HG02981 (cell line): ENCODE results near the gene NKAIN4.

Experiments used
- ATAC-seq: cut with Tn5 transposase; IDR thresholded peaks from one replicate; pipeline ENCODE4 v1.9.1; 2021; ENCODE audit warnings: mild to moderate bottlenecking, moderate library complexity; ENCODE audit not compliant: unreplicated experiment

Gene NKAIN4

GRCh38 chr20:63274381-63275228 lies 20.3 kb upstream of the NKAIN4 start:
- ATAC-seq = no peak

GRCh38 chr20:63273635-63274380 lies 19.5 kb upstream of the NKAIN4 start:
- no peak for ATAC-seq

- no peak for ATAC-seq
Measured at GRCh38 chr20:63273059-63273579, 18.9 kb upstream of the NKAIN4 start.

GRCh38 chr20:63272105-63273058 lies 18.1 kb upstream of the NKAIN4 start, which contains the start of gene ARFGAP1:
TSS of gene ARFGAP1 (plus strand) at chr20:63272813. CDS start at chr20:63275581, 2,768 bp downstream.
- ATAC-seq = peak; percentile 84

- no peak for ATAC-seq
Measured at GRCh38 chr20:63270606-63271325, 16.5 kb upstream of the NKAIN4 start.

- ATAC-seq = no peak
Measured at GRCh38 chr20:63269724-63270123, 15.5 kb upstream of the NKAIN4 start.

GRCh38 chr20:63268671-63269439 lies 14.6 kb upstream of the NKAIN4 start:
- ATAC-seq = no peak

GRCh38 chr20:63268256-63268655 lies 14.0 kb upstream of the NKAIN4 start:
- ATAC-seq = no peak

- ATAC-seq = no peak
Measured at GRCh38 chr20:63267691-63268090, 13.4 kb upstream of the NKAIN4 start.

- ATAC-seq = no peak
Measured at GRCh38 chr20:63265891-63266515, 11.7 kb upstream of the NKAIN4 start.

GRCh38 chr20:63264519-63264918 lies 10.3 kb upstream of the NKAIN4 start:
- ATAC-seq = no peak

- ATAC-seq = no peak
Measured at GRCh38 chr20:63264000-63264399, 9.7 kb upstream of the NKAIN4 start.

GRCh38 chr20:63262836-63263235 lies 8.6 kb upstream of the NKAIN4 start:
- ATAC-seq = no peak

GRCh38 chr20:63261795-63262528 lies 7.7 kb upstream of the NKAIN4 start:
- no peak for ATAC-seq

- ATAC-seq = no peak
Measured at GRCh38 chr20:63261060-63261794, 7.0 kb upstream of the NKAIN4 start.

GRCh38 chr20:63260521-63260920 lies 6.3 kb upstream of the NKAIN4 start:
- no peak for ATAC-seq

GRCh38 chr20:63259734-63260460 lies 5.6 kb upstream of the NKAIN4 start:
- no peak for ATAC-seq
